Bronchial smooth muscle cell (primary cell): ENCODE results near the gene RNU2-1. TPM values are rescaled to one million over a fixed set of nuclear protein-coding genes. Genes with fewer than 3 reads are reported as not detected.

Experiments
- total RNA-seq: library from RNA; depleted of rRNA; stranded (reverse); fragments of >200 nt; gene quantifications from 2 replicates; pipeline ENCODE4 v1.2.1, GENCODE V29; 2014

RNU2-1 gene
- not detected in 2 replicates for total RNA-seq

GRCh38 chr17:43233877-43234276, at the start of gene RNU2-1:
RNU2-1 (minus strand) TSS chr17:43233977.

DNA sequence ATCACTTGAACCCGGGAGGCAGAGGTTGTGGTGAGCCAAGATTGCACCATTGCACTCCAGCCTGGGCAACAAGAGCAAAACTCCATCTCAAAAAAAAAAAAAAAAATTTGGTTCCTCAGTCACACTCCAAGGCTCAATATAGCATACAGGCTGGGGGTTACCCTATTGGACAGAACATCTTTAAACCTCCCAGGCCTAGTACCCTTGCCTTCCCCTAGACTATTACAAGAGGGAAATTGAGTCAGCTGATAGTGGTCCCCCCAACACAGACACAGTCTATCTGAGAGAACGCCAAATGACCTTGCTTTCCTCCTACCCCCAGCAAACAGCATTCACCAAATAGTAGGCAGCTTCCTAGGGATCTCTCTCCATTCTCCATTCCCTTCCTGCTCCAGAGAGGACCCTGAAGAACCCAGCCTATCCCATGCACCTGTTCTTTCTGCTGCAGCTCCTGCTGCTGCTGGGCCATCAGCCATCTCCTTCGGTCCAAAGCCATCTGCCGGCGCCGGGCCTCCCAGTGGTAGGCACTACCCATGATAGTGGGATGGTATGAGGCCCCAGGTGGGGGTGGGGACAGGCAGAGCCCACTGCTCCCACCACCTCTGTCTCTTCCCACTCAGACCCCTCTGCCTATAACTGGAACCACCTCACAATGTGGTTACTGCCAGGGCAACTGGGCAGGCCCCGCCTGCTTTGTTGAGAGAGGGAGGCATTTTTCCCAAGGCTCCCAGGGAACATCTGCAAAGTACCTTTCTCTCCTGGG, 5.6 kb downstream of the RNU2-1 start, which contains the start of gene CCDC200:
CCDC200 (minus strand) TSS at position 604 of the 763 bp plus-strand sequence; CDS start at position 535, 69 bp downstream.

DNA sequence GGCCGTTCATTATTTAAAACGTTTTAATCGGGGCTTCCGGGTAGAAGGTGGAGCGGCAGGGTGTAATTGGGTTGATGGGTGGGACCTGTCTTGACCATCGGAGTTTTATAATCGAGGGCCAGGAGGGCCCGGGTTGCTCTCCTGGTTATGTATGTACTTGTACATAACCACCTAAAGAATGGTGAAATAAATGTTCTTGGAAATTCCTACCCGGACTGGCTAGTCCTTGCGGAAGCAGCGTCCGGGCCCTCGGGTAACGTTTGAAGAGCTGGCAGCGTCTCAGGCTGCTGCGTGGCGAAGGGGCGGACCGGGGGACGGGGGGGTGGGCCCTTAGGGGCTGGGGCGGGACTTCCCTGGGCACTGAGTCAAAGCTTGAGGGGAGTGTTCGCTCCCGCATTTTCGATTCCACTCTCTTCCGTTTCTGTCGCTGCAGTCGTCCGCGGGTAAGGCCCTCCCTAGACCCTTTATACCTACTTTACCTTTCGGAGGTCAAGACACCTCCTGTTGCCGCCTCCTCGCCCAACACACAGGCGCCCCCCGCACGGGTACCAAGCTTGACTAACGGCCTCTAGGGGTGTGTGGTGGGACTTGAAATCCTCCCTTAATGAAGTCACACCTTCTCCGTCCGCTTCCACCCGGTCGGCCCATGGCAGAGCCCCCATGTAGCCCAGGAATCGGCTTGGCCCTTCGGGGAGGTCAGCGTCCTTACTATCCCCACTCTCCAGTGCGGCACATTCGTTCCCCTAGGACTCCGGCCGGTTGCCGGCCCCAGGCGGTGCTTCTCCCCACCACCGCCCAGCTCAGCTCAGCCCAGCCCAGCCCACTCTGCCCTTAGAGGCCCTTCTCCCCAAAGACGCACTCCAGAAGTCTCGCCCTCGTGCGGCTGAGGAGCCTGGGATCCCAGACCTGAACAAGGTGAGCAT, 22.0 kb downstream of the RNU2-1 start, which contains the start of gene TMEM106A:
TMEM106A (plus strand) TSS at position 396 of the 923 bp plus-strand sequence. CDS start 1,167 bp downstream, outside the sequence.

Other genes starting within 250 kb of the RNU2-1 start
- gene RPL27, start 235.6 kb downstream of the RNU2-1 start, total RNA-seq = 1,417 and 1,668 TPM in 2 replicates
- 27.6 and 33.1 TPM in 2 replicates for gene IFI35, start 227.2 kb downstream of the RNU2-1 start, total RNA-seq
- 409 and 552 TPM in 2 replicates for gene VAT1, start 211.6 kb downstream of the RNU2-1 start, total RNA-seq
- 0.60 and 0.95 TPM in 2 replicates for gene RND2, start 208.7 kb downstream of the RNU2-1 start, total RNA-seq
- 4.6 and 6.6 TPM in 2 replicates for gene BRCA1, start 108.6 kb downstream of the RNU2-1 start, total RNA-seq
- gene NBR1, start 62.8 kb downstream of the RNU2-1 start, total RNA-seq = 72.9 and 100 TPM in 2 replicates
- gene TMEM106A, start 22.1 kb downstream of the RNU2-1 start, total RNA-seq = 0.77 and 0.95 TPM in 2 replicates
- gene CCDC200, start 5.4 kb downstream of the RNU2-1 start, total RNA-seq = 0.16 TPM in 1 of 2 replicates, not detected in the other
- 14.5 and 14.9 TPM in 2 replicates for gene ARL4D, start 165.0 kb upstream of the RNU2-1 start, total RNA-seq
- 34.6 and 34.8 TPM in 2 replicates for gene DHX8, start 250.0 kb upstream of the RNU2-1 start, total RNA-seq